Measurements from ENCODE around the gene FAM53A.
A peak's percentile ranks its signal among the peaks of the same experiment; 100 is the strongest.

Gene FAM53A

GRCh38 chr4:1715002-1715758 is 31.1 kb upstream of the FAM53A start:
- no peak for TF ChIP-seq CTCF (conservative IDR thresholded peaks at IDR 0.05; ENCODE audit: low read depth, low read length)
- no peak for DNase-seq (ENCODE audit: low read depth)
- no peak overlapping the region for H3K4me3 ChIP-seq (ENCODE audit: low read depth, low read length)

- H3K4me3 ChIP-seq (ENCODE audit: low read depth, low read length): no peak overlapping the region
- no peak for TF ChIP-seq CTCF (conservative IDR thresholded peaks at IDR 0.05; ENCODE audit: low read depth, low read length)
- no peak for DNase-seq (ENCODE audit: low read depth)
Measured at GRCh38 chr4:1714303-1715001, 30.3 kb upstream of the FAM53A start.

- H3K4me3 ChIP-seq (ENCODE audit: low read depth, low read length): peak overlapping the region; percentile 76
- TF ChIP-seq CTCF (conservative IDR thresholded peaks at IDR 0.05; ENCODE audit: low read depth, low read length): no peak
- no peak for DNase-seq (ENCODE audit: low read depth)
Measured at GRCh38 chr4:1713003-1713851, 29.1 kb upstream of the FAM53A start.

GRCh38 chr4:1712216-1713002 is 28.3 kb upstream of the FAM53A start, which contains the start of gene SLBP:
TSS of gene SLBP (minus strand) at chr4:1712319. CDS start at chr4:1712188, 131 bp downstream.
- DNase-seq (ENCODE audit: low read depth): peak; percentile 95
- H3K4me3 ChIP-seq (ENCODE audit: low read depth, low read length): peak within 1 kb of the TSS; percentile 76
- TF ChIP-seq CTCF (conservative IDR thresholded peaks at IDR 0.05; ENCODE audit: low read depth, low read length): no peak

- H3K4me3 ChIP-seq (ENCODE audit: low read depth, low read length): peak overlapping the region; percentile 76
- TF ChIP-seq CTCF (conservative IDR thresholded peaks at IDR 0.05; ENCODE audit: low read depth, low read length): no peak
- DNase-seq (ENCODE audit: low read depth): peak; percentile 76
Measured at GRCh38 chr4:1711571-1712215, 27.6 kb upstream of the FAM53A start.

- TF ChIP-seq CTCF (conservative IDR thresholded peaks at IDR 0.05; ENCODE audit: low read depth, low read length): no peak
- DNase-seq (ENCODE audit: low read depth): no peak
- peak overlapping the region; percentile 76 for H3K4me3 ChIP-seq (ENCODE audit: low read depth, low read length)
Measured at GRCh38 chr4:1711055-1711570, 27.0 kb upstream of the FAM53A start.
